Colonic mucosa (tissue), 4 donors: ENCODE results near the gene SYTL3. TPM values are rescaled to one million over a fixed set of nuclear protein-coding genes. Genes with fewer than 3 reads are reported as not detected.

ENCODE experiments used
- DNase-seq: peaks from one replicate; pipeline ENCODE4 v3.0.0-alpha.2; 2020
- H3K27ac ChIP-seq: fragments of 200-600 bp; one replicate; pipeline ENCODE4 v1.8.0; 2021
- H3K27me3 ChIP-seq: fragments of 200-600 bp; one replicate; pipeline ENCODE4 v1.8.0; 2021
- H3K36me3 ChIP-seq: fragments of 200-600 bp; one replicate; pipeline ENCODE4 v1.8.0; 2021
- H3K4me1 ChIP-seq: fragments of 200-600 bp; one replicate; pipeline ENCODE4 v1.8.0; 2021; ENCODE audit warnings: mild to moderate bottlenecking
- H3K4me3 ChIP-seq: fragments of 200-600 bp; one replicate; pipeline ENCODE4 v1.8.0; 2021
- H3K9ac ChIP-seq, 2 donors: one replicate each; pipeline ENCODE4 v1.7.0; 2013; ENCODE audit warnings: control low read depth in 2 of 2, low read depth in 2 of 2, low read length in 2 of 2
- H3K9me3 ChIP-seq: fragments of 200-600 bp; one replicate; pipeline ENCODE4 v1.8.0; 2021
- intact Hi-C: fragments of 100-400 bp; cut with DNase I; formaldehyde crosslinking; loops from one replicate; pipeline ENCODE4 v1.14.1; 2022
- total RNA-seq, 2 donors: library from RNA; stranded (reverse); fragmentation: NEBNext Ultra II Directional in 1 of 2; extraction: Animal tissue kit (Norgen Biotek cat#: 25700) in 1 of 2; gene quantifications; one replicate each; pipeline ENCODE4 v1.2.1, GENCODE V29; 2021
- TF ChIP-seq, protein P1 (sequence below): fragments of 200-600 bp; IDR thresholded peaks from one replicate; pipeline ENCODE4 v1.8.0; 2022; ENCODE audit warnings: antibody characterized with exemption, mild to moderate bottlenecking
- donor health status: healthy.
- donor health status: DM: no; HTN: no; CAD: no.
- donor health status: DM: no; HTN: no; CAD: no.

SYTL3 gene
- total RNA-seq, 2 donors from 2014 or later, result 1.1 to 3.1 TPM

DNA sequence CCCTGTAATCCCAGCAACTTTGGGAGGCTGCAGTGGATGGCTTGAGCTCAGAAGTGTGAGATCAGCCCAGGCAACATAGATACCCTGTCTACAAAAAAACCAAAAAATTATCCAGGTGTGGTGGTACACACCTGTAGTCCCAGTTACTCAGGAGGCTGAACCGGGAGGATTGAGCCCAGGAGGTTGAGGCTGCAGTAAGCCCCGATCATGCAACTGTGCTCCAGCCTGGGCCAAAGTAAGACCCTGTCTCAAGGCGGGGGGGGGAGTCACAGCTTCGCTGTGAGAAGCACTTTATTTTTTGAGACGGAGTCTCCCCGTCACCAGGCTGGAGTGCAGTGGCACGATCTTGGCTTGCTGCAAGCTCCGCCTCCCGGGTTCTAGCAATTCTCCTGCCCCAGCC, 115.1 kb downstream of the SYTL3 start:
- intact Hi-C loops, result no loop called here
- Histone ChIP-seq H3K27ac (no peak overlapping the region), H3K27me3 (no peaks in the 10 kb centered on the region), H3K36me3 (peaks cover 17% of the 10 kb centered on the region), H3K4me3 (no peak overlapping the region), H3K9me3 (no peaks in the 10 kb centered on the region), H3K9ac (no peak overlapping the region), H3K4me1 (no peaks in the 10 kb centered on the region)
- no peak for DNase-seq
- TF ChIP-seq, protein P1, sequence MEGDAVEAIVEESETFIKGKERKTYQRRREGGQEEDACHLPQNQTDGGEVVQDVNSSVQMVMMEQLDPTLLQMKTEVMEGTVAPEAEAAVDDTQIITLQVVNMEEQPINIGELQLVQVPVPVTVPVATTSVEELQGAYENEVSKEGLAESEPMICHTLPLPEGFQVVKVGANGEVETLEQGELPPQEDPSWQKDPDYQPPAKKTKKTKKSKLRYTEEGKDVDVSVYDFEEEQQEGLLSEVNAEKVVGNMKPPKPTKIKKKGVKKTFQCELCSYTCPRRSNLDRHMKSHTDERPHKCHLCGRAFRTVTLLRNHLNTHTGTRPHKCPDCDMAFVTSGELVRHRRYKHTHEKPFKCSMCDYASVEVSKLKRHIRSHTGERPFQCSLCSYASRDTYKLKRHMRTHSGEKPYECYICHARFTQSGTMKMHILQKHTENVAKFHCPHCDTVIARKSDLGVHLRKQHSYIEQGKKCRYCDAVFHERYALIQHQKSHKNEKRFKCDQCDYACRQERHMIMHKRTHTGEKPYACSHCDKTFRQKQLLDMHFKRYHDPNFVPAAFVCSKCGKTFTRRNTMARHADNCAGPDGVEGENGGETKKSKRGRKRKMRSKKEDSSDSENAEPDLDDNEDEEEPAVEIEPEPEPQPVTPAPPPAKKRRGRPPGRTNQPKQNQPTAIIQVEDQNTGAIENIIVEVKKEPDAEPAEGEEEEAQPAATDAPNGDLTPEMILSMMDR, result no peak

DNA sequence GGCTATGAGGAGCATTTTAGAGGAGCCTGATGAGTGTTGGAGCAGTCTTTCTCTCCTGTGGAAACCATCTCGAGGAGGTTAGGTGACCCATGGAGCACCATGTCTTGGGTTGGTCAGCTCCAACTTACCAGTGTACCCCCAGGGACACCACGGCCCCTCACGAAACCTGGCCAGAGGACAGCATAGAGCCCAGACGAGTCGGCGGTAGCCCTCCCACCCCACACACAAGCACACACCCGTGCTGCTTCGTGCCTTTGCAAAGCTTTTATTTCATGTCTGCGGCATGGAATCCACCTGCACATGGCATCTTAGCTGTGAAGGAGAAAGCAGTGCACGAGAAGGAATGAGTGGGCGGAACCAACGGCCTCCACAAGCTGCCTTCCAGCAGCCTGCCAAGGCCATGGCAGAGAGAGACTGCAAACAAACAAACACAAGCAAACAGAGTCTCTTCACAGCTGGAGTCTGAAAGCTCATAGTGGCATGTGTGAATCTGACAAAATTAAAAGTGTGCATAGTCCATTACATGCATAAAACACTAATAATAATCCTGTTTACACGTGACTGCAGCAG, 115.7 kb downstream of the SYTL3 start:
- Histone ChIP-seq H3K4me1 (no peaks in the 10 kb centered on the region), H3K9me3 (no peaks in the 10 kb centered on the region), H3K9ac (no peak overlapping the region), H3K27ac (no peak overlapping the region), H3K36me3 (peaks cover 23% of the 10 kb centered on the region), H3K27me3 (no peaks in the 10 kb centered on the region), H3K4me3 (no peak overlapping the region)
- no peak for DNase-seq
- intact Hi-C loops, result no loop called here
- TF ChIP-seq, protein P1, result no peak

DNA sequence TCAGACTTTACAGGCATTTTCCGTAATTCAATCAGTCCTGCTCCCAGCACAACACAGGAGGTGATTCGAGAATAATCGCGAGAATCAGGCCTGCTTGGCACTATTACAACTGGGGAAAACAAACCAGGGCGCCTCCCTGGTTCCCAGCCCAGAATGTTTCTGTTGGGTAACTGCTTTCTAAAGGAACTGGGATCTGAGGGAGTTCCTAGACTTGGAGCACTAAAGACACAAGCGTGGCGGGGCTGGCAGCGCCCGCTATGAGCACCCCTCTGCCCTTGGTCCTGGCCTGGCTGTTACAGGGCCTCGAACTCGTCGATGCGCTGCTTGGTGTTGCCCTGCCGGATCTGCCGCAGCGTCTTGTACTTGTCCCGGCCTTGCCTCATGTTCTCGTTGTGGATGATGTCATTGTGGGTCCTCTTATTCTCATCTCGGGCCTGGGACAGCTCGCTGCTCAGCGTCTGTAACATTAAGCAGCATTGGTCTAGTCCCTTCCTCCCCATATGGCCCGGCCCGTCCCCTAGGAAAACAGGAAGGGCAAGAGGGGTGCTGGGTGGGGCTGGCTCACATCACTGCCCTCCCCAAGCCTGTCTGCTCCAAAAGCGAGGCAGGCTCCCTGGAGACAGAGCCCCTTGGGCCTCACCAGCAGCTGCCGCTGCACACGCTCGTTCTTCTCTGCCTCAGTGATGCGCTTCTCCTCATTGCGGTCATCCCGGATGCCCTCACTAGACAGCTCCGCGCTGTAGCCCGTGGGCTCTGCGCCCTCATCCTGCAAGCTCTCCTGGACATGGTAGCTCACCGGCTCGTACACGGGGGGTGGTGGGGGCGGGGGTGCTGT, 117.0 kb downstream of the SYTL3 start:
- no peak overlapping the region for H3K4me3 ChIP-seq
- no peaks in the 10 kb centered on the region for H3K4me1 ChIP-seq
- no peak overlapping the region for H3K9ac ChIP-seq
- no peak overlapping the region for H3K27ac ChIP-seq
- DNase-seq, result no peak
- TF ChIP-seq, protein P1, result no peak
- peaks cover 36% of the 10 kb centered on the region for H3K36me3 ChIP-seq
- H3K27me3 ChIP-seq, result no peaks in the 10 kb centered on the region
- intact Hi-C loops, result no loop called here
- H3K9me3 ChIP-seq, result no peaks in the 10 kb centered on the region

DNA sequence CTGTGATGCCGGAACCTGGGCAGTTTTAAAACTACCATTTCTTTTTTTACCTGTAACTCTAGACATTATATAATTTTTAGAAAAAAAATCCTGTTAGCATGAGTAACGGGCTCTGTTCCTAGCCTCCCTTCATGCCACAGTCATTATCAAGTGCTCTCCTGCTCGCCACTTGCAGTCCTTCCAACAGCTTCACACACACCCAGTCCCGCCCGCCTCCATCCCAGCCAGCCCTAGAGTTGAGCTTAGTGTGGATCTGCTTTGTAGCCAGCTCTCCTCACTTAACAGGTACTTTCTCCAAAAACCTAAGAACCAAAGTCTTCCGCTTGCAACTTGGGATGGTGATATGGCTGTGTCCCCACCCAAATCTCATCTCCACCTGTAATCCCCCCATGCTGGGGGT, 117.9 kb downstream of the SYTL3 start:
- intact Hi-C loops, result no loop called here
- Histone ChIP-seq H3K27ac (no peak overlapping the region), H3K36me3 (peaks cover 42% of the 10 kb centered on the region), H3K27me3 (no peaks in the 10 kb centered on the region), H3K9me3 (no peaks in the 10 kb centered on the region), H3K4me3 (no peak overlapping the region), H3K9ac (no peak overlapping the region), H3K4me1 (no peaks in the 10 kb centered on the region)
- DNase-seq, result no peak
- TF ChIP-seq, protein P1, result no peak

DNA sequence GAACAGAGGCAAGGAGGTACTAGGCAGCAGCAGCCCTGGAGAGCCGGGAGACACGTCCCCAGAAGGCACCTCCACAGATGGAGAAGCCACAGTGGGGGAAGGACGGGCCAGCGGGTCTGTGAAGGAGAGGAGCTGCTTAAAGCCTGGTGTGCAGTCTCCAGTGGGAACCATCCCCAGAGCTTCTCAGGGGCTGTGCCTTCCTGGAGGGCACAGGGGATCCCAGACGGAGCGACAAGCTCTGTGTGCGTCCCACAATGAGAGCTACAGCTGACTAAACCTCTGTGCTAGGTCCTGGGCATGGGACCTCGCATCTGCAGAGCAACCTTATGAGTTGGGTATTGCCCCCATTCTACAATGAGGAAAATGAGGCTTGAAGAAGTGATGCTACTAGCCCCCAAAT, 118.6 kb downstream of the SYTL3 start:
- Histone ChIP-seq H3K36me3 (peaks cover 42% of the 10 kb centered on the region), H3K4me3 (no peak overlapping the region), H3K9ac (no peak overlapping the region), H3K27me3 (no peaks in the 10 kb centered on the region), H3K9me3 (no peaks in the 10 kb centered on the region), H3K27ac (no peak overlapping the region), H3K4me1 (peaks cover 5% of the 10 kb centered on the region)
- intact Hi-C loops, result no loop called here
- TF ChIP-seq, protein P1, result no peak
- DNase-seq, result no peak
